Activated T-cell treated with anti-CD3 and anti-CD28 coated beads for 1 hour (primary cell): Measurements from ENCODE around the gene NLRP7.

Experiments
- DNase-seq: peaks from one replicate; pipeline ENCODE4 v3.0.0-alpha.2; 2020; ENCODE audit warnings: low read depth

NLRP7 gene

GRCh38 chr19:54873990-54874389 is 73.3 kb downstream of the NLRP7 start, which contains the start of gene FCAR:
FCAR (plus strand) TSS chr19:54874235; CDS start chr19:54874290, 55 bp downstream.
- no peak for DNase-seq
